ES-I3 (cell line): ENCODE results near the gene CTR9.

ENCODE experiments used
- H3K36me3 ChIP-seq: 2 replicates; pipeline ENCODE4 v1.6.1; 2013; ENCODE audit warnings: mild to moderate bottlenecking, low read length, control low read depth, moderate library complexity; ENCODE audit not compliant: insufficient read depth
- H3K4me1 ChIP-seq: 2 replicates; pipeline ENCODE4 v1.6.1; 2013; ENCODE audit warnings: mild to moderate bottlenecking, control low read depth, low read length; ENCODE audit not compliant: insufficient read depth
- H3K9ac ChIP-seq: 2 replicates; pipeline ENCODE4 v1.6.1; 2013; ENCODE audit warnings: low read depth, mild to moderate bottlenecking, low read length, moderate library complexity
- H3K9me3 ChIP-seq: 2 replicates; pipeline ENCODE4 v1.6.1; 2013; ENCODE audit warnings: mild to moderate bottlenecking, low read length, moderate library complexity; ENCODE audit not compliant: control insufficient read depth, insufficient read depth

CTR9 gene

GRCh38 chr11:10752486-10752885, 1.4 kb downstream of the CTR9 start:
- Histone ChIP-seq H3K36me3 (peaks cover 5% of the 10 kb centered on the region; the same call in 1 of the 2 replicates), H3K9ac (peak overlapping the region; percentile 93; the same call in 1 of the 2 replicates), H3K9me3 (no peaks in the 10 kb centered on the region), H3K4me1 (0 out of 2 replicates have a peak, but pooled peaks cover 4% of the 10 kb centered on the region)

GRCh38 chr11:10758957-10759356, 7.9 kb downstream of the CTR9 start:
- Histone ChIP-seq H3K9ac (no peak overlapping the region), H3K9me3 (no peaks in the 10 kb centered on the region), H3K36me3 (peaks cover 28% of the 10 kb centered on the region), H3K4me1 (no peaks in the 10 kb centered on the region)

- Histone ChIP-seq H3K36me3 (peaks cover 28% of the 10 kb centered on the region), H3K4me1 (0 out of 2 replicates have a peak, but pooled peaks cover under 1% of the 10 kb centered on the region), H3K9ac (no peak overlapping the region), H3K9me3 (no peaks in the 10 kb centered on the region)
Observed at GRCh38 chr11:10761085-10761698, 10.1 kb downstream of the CTR9 start.

- H3K9me3 ChIP-seq: no peaks in the 10 kb centered on the region
- H3K9ac ChIP-seq: no peak overlapping the region
- H3K36me3 ChIP-seq: peaks cover 25% of the 10 kb centered on the region
- H3K4me1 ChIP-seq: peaks cover 8% of the 10 kb centered on the region; the same call in 1 of the 2 replicates
Observed at GRCh38 chr11:10762185-10762584, 11.1 kb downstream of the CTR9 start.

GRCh38 chr11:10762913-10763421, 11.9 kb downstream of the CTR9 start:
- Histone ChIP-seq H3K36me3 (peaks cover 19% of the 10 kb centered on the region), H3K9ac (no peak overlapping the region), H3K9me3 (no peaks in the 10 kb centered on the region), H3K4me1 (peaks cover 8% of the 10 kb centered on the region; the same call in 1 of the 2 replicates)

- Histone ChIP-seq H3K9ac (no peak overlapping the region), H3K9me3 (no peaks in the 10 kb centered on the region), H3K36me3 (peaks cover 19% of the 10 kb centered on the region)
Observed at GRCh38 chr11:10763766-10764165, 12.7 kb downstream of the CTR9 start.

GRCh38 chr11:10764412-10764811, 13.4 kb downstream of the CTR9 start:
- Histone ChIP-seq H3K36me3 (peaks cover 15% of the 10 kb centered on the region), H3K9me3 (no peaks in the 10 kb centered on the region), H3K4me1 (peaks cover 8% of the 10 kb centered on the region; the same call in 1 of the 2 replicates)

More at GRCh38 chr11:10763766-10764165, 12.7 kb downstream of the CTR9 start:
- H3K4me1 ChIP-seq: peaks cover 8% of the 10 kb centered on the region; the same call in 1 of the 2 replicates

GRCh38 chr11:10770626-10771254, 19.7 kb downstream of the CTR9 start:
- peaks cover 28% of the 10 kb centered on the region for H3K36me3 ChIP-seq
- H3K9me3 ChIP-seq: no peaks in the 10 kb centered on the region
- H3K9ac ChIP-seq: no peak overlapping the region
- H3K4me1 ChIP-seq: peaks cover 8% of the 10 kb centered on the region; the same call in 1 of the 2 replicates

More at GRCh38 chr11:10764412-10764811, 13.4 kb downstream of the CTR9 start:
- no peak overlapping the region for H3K9ac ChIP-seq

GRCh38 chr11:10771457-10771856, 20.4 kb downstream of the CTR9 start:
- peaks cover 5% of the 10 kb centered on the region; the same call in 1 of the 2 replicates for H3K4me1 ChIP-seq
- no peaks in the 10 kb centered on the region for H3K9me3 ChIP-seq
- peaks cover 28% of the 10 kb centered on the region for H3K36me3 ChIP-seq
- no peak overlapping the region for H3K9ac ChIP-seq

- no peak overlapping the region for H3K9ac ChIP-seq
Observed at GRCh38 chr11:10774811-10775210, 23.8 kb downstream of the CTR9 start.

GRCh38 chr11:10777393-10777793, 26.3 kb downstream of the CTR9 start:
- H3K4me1 ChIP-seq: no peaks in the 10 kb centered on the region
- no peaks in the 10 kb centered on the region for H3K9me3 ChIP-seq
- no peak overlapping the region for H3K9ac ChIP-seq
- H3K36me3 ChIP-seq: peaks cover 23% of the 10 kb centered on the region

More at GRCh38 chr11:10774811-10775210, 23.8 kb downstream of the CTR9 start:
- Histone ChIP-seq H3K4me1 (no peaks in the 10 kb centered on the region), H3K36me3 (peaks cover 33% of the 10 kb centered on the region), H3K9me3 (no peaks in the 10 kb centered on the region)

- no peaks in the 10 kb centered on the region for H3K9me3 ChIP-seq
- no peak overlapping the region for H3K9ac ChIP-seq
- no peaks in the 10 kb centered on the region for H3K4me1 ChIP-seq
- H3K36me3 ChIP-seq: peaks cover 23% of the 10 kb centered on the region
Observed at GRCh38 chr11:10777806-10778205, 26.8 kb downstream of the CTR9 start.

GRCh38 chr11:10778217-10778970, 27.3 kb downstream of the CTR9 start:
- no peak overlapping the region for H3K9ac ChIP-seq
- H3K36me3 ChIP-seq: peaks cover 17% of the 10 kb centered on the region; the same call in 1 of the 2 replicates

GRCh38 chr11:10779086-10779485, 28.0 kb downstream of the CTR9 start:
- Histone ChIP-seq H3K9ac (no peak overlapping the region), H3K36me3 (peaks cover 13% of the 10 kb centered on the region; the same call in 1 of the 2 replicates)

More at GRCh38 chr11:10778217-10778970, 27.3 kb downstream of the CTR9 start:
- Histone ChIP-seq H3K4me1 (no peaks in the 10 kb centered on the region), H3K9me3 (no peaks in the 10 kb centered on the region)

More at GRCh38 chr11:10779086-10779485, 28.0 kb downstream of the CTR9 start:
- H3K4me1 ChIP-seq: no peaks in the 10 kb centered on the region
- no peaks in the 10 kb centered on the region for H3K9me3 ChIP-seq
